ENCODE measurements around the gene DNAJC7.

DNA sequence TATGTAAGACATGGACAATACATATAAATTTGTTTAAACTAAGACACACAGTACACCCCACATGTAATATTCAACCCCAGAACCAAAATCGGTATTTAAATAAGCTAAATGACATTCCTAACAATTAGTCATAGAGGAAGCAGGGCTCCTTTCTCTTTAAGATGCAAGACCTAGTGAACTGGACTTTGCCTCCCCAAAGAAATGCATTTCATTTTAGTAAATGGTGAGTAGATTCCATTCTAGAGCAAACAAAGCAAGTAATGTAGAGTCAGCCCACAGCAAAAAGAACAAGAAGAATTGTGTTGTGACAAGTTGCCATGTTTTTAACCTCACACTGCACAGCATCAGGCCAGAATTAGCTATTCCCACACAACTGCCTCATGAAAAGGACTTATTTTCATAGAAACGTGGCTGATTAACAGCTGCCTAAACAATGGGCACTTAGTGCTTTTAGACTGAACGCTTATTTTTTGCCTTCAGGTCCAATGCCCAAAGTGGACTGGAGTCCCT lies 14.4 kb downstream of the DNAJC7 start:
- TF ChIP-seq POLR2A (IDR thresholded peaks at IDR 0.05; ENCODE audit: low read length) (no peak), GATA1 (IDR thresholded peaks at IDR 0.05; ENCODE audit: low read depth, low read length) (no peak)

Data from erythroblast (primary cell).